Measurements from ENCODE around the gene NIPSNAP3A.

Gene NIPSNAP3A

DNA sequence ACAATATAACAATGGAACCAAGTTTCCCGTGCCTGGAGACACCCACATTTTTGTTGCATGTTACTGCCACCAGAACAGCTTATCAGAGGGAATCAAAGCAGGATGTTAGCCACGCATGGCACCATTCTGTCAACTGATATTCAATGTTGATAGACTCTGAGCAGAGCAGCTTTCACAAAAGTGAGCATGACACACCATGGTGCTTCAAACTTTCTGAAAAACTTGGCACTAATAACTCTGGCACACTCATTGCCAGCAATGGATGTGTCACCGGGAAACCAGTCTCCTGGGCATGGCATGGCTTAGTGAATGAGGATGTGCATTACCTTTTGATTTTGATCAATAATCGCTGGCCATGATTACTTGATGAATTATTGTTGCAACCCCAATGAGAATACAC is 36.1 kb downstream of the NIPSNAP3A start:
- no peak for DNase-seq
- Mint-ChIP-seq H3K36me3 (ENCODE audit: low read depth) (peaks cover 3% of the 10 kb centered on the region), H3K27me3 (no peaks in the 10 kb centered on the region), H3K9me3 (no peaks in the 10 kb centered on the region), H3K4me1 (peaks cover 2% of the 10 kb centered on the region), H3K4me3 (no peak overlapping the region), H3K27ac (no peak overlapping the region)
- no peak for ATAC-seq

DNA sequence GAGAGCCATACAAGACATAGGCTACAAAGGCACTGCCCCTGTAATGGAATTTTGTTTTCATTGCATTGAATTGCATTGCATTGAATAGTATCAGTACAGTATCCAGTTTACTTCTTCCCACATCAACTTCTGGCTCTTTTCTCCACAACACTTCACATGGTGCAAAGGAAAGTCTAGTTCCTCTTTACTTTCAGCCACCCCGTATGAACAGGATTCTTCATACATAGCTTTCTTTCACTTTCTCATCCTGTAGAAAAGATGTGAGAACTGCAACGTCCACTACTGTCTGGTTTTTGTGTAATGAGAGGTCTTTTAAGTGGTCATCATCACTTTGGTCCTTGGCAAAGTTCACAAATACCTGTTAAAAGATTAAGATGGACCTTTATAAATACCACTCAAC is 36.6 kb downstream of the NIPSNAP3A start:
- Mint-ChIP-seq H3K4me3 (no peak overlapping the region), H3K9me3 (no peaks in the 10 kb centered on the region), H3K27me3 (no peaks in the 10 kb centered on the region), H3K36me3 (ENCODE audit: low read depth) (peaks cover 3% of the 10 kb centered on the region), H3K27ac (no peak overlapping the region), H3K4me1 (peaks cover 2% of the 10 kb centered on the region)
- ATAC-seq (no peak), DNase-seq (no peak)

DNA sequence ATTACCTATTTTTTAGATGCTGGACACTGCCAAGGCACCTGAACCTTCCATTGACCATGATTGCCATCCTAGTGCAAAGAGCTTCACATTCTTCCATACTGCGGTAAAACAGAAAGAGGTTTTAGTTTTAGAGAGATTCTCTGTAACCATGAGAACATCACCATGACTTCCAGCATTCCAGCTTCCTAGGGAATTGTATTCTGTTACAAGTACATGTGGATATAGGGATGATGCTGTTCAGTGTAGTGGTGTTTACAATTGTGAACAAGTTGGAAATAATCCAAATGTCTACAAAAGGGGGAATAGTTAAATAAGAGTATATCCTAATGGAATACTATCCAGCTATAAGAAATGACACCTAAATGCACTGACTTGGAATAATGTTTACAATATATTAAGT is 38.8 kb downstream of the NIPSNAP3A start:
- no peak for ATAC-seq
- Mint-ChIP-seq H3K36me3 (ENCODE audit: low read depth) (peaks cover 3% of the 10 kb centered on the region), H3K4me1 (no peaks in the 10 kb centered on the region), H3K27ac (no peak overlapping the region), H3K27me3 (no peaks in the 10 kb centered on the region), H3K9me3 (no peaks in the 10 kb centered on the region), H3K4me3 (no peak overlapping the region)
- DNase-seq = no peak

DNA sequence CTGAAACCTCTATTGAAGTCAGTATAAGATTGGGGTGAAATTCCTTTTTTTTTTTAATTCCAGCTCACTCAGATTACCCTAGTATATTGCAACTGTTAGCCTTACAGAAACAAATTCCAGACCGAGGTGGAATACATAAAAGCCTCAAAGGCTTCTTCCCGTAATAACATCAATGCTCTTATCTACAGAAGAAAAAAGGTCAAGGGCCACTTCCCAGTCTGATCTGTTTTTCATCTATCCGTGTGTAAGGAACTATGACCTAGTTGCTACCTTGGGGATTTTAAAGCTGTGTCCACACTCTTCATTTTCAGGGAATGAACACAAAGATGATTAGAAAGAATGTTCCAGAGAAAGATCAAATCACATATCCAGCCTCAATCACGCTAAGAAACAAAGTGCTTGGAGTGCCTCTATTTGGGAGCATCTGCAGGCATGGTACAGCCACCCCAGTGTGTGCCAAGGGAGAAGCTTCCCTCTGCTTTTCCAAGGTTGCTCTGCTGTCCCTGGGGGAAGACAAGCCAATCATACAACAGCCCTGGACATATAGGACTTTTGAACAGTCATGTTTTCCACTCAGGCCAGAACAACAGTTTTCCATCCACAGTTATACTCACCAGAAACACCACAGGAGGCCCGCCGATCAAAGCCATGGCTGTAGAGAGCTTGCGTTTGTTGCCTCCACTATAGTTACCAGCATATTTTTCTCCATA is 40.0 kb downstream of the NIPSNAP3A start:
- Mint-ChIP-seq H3K27me3 (no peaks in the 10 kb centered on the region), H3K4me3 (no peak overlapping the region), H3K4me1 (no peaks in the 10 kb centered on the region), H3K9me3 (no peaks in the 10 kb centered on the region), H3K36me3 (ENCODE audit: low read depth) (peaks cover 5% of the 10 kb centered on the region), H3K27ac (no peak overlapping the region)
- DNase-seq (no peak), ATAC-seq (no peak)

DNA sequence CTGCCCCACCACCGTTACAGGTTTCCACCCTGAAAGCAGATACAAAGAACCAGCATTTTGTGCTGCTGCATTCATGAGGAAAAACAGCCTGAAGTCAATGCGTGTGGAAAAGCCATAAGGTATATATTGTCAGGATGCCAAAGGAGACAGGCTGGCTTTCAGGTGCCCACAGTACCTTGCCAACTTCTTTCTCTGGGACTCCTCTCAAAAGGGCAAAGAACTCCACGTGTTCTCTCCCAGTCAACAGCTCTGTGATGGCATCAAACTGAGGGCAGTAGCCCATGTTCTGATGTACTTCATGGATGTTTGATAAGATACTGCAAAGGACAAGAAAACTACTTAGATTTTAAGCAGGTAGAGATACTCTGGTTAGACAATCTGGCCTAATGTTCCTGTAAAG is 40.8 kb downstream of the NIPSNAP3A start:
- Mint-ChIP-seq H3K36me3 (ENCODE audit: low read depth) (peaks cover 6% of the 10 kb centered on the region), H3K27ac (no peak overlapping the region), H3K9me3 (no peaks in the 10 kb centered on the region), H3K27me3 (no peaks in the 10 kb centered on the region), H3K4me3 (no peak overlapping the region), H3K4me1 (no peaks in the 10 kb centered on the region)
- DNase-seq (no peak), ATAC-seq (no peak)

DNA sequence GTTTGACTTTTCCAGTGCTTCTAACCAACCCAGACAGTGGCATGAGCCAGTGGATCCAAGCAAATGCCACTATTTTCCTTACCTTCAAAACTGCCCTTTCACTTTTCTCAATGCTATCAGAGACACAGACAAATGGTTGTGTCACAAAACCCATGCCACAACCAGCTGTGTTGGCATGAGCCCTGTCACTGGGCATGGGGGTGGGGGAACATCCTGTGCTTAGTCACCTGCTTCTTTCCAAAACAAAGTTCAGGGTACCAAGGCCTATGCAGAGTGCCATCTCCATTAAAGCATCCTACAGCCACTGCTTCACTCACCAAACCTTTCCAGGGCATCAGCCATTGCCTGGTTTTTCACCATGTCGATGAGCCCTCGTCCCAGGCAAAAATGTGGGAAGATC is 46.6 kb downstream of the NIPSNAP3A start:
- ATAC-seq = peak; percentile 77
- H3K36me3 Mint-ChIP-seq (ENCODE audit: low read depth) = peaks cover 4% of the 10 kb centered on the region

DNA sequence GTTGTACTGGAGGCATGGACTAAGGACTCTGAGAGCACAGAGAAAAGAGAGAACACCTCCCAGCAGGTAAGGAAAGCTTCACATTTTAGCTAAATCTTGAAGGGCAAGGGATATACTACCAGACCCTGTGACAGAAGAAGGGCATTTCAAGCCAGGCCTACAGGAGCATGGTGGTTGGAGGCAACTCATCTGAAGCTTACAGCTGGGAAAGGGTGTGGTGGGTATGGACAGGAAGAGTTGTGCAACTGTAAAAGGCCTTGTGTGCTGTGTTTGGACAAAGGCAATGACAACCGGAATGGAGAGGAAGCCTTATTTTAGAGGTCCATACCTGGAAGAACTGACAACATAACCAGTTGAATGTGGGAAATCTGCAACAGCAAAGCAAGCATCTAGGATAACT is 47.6 kb downstream of the NIPSNAP3A start:
- Mint-ChIP-seq H3K4me1 (peaks cover 2% of the 10 kb centered on the region), H3K27ac (no peak overlapping the region), H3K4me3 (no peak overlapping the region), H3K36me3 (ENCODE audit: low read depth) (peaks cover 4% of the 10 kb centered on the region), H3K9me3 (no peaks in the 10 kb centered on the region), H3K27me3 (no peaks in the 10 kb centered on the region)
- ATAC-seq (no peak), DNase-seq (no peak)

More for the DNA sequence above, 46.6 kb downstream of the NIPSNAP3A start:
- no peaks in the 10 kb centered on the region for H3K9me3 Mint-ChIP-seq
- no peak overlapping the region for H3K27ac Mint-ChIP-seq
- H3K27me3 Mint-ChIP-seq = no peaks in the 10 kb centered on the region
- peaks cover 2% of the 10 kb centered on the region for H3K4me1 Mint-ChIP-seq
- no peak overlapping the region for H3K4me3 Mint-ChIP-seq
- peak; percentile 8 for DNase-seq

DNA sequence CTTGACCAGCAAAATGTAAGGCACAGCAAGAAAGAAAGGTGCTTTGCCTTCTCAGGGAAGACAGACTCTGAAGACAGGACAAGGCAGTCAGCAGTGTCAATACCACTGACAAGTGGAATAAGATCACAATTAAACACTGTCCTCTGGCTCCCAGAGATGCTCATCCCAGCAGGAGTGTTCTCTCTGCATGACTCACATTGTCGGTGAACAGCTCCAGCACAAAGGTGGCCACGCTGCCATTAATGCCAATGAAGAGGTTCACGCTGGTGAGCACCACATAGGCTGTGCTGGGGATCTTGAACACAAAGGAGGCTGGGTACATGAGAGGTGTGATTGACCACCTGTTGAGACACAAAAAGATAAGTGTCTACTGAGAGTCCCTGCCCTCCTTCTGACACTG is 48.4 kb downstream of the NIPSNAP3A start:
- ATAC-seq = no peak
- H3K4me1 Mint-ChIP-seq = peaks cover 2% of the 10 kb centered on the region
- no peaks in the 10 kb centered on the region for H3K27me3 Mint-ChIP-seq
- peaks cover 4% of the 10 kb centered on the region for H3K36me3 Mint-ChIP-seq (ENCODE audit: low read depth)
- H3K27ac Mint-ChIP-seq = no peak overlapping the region
- H3K4me3 Mint-ChIP-seq = no peak overlapping the region
- H3K9me3 Mint-ChIP-seq = no peaks in the 10 kb centered on the region
- no peak for DNase-seq

DNA sequence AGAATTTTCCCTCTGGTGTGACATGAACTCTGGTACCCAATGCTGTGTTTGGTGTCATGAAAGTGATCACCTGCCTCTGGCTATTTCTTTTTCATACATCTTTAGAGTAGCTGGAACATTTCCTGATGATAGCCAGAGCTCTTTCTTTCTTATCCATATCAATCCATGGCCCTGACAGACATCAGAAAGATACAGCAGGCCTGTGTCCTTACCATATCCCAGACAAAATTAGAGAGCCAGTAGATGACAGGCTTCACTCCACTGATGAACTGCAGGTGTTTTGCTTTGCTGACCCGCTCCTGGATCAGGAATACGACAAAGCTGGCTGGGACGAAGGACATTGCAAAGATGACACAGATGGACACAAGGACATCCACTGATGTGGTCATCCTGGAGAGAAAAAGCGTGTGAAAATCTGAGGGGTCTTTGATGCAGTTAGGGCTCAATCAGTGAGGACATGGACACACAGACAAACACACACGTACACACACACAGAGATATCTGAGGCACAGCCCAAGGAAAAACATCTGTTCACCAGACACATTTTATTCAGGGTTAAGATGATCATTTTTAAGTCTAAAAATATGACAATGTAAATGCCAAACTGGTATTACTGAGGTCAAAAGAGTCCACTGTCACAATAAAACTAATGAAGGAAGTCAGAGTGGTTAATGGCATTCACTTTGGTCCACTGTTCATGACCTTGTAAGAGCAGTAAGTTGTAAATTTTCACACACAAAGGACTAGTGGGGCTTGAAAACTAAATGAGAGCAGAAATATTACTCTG is 50.9 kb downstream of the NIPSNAP3A start:
- ATAC-seq = no peak
- DNase-seq = no peak
- H3K9me3 Mint-ChIP-seq = no peaks in the 10 kb centered on the region
- no peaks in the 10 kb centered on the region for H3K27me3 Mint-ChIP-seq
- H3K4me3 Mint-ChIP-seq = no peak overlapping the region
- H3K36me3 Mint-ChIP-seq (ENCODE audit: low read depth) = no peaks in the 10 kb centered on the region
- no peak overlapping the region for H3K27ac Mint-ChIP-seq
- H3K4me1 Mint-ChIP-seq = peaks cover 2% of the 10 kb centered on the region

DNA sequence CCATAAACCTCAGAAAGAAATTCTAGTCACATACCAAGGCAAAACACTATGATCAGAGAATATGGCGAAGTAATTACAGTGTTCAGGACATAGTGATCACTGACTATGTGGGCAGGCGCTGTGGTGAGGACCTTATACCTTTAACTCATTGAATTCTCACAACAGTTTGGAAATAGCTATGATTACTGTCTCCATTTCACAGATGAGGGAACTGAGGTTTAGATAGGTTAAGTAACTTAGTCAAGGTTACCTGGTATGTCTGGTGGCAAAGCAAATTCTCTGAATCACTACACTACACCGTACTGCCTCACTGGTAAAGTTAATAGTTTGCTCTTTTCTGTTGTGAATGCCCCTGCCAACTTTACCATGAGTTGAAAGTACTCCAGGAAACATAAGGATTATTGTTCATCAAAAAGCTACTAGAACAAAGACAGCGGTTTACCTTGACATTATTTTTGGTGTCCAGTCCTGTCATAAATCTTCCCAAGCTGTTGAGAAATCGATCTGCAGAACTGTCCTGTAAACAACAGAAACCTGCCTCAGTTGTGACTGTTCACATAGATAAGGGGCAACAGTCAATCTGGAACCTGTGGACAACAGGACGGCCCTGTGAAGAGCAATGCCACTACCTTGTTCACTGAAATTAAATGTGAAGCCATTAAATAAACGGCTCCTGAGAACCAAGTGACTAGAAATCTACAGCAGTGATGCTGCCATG is 52.7 kb downstream of the NIPSNAP3A start:
- Mint-ChIP-seq H3K9me3 (no peaks in the 10 kb centered on the region), H3K27ac (no peak overlapping the region), H3K4me3 (no peak overlapping the region), H3K4me1 (no peaks in the 10 kb centered on the region), H3K36me3 (ENCODE audit: low read depth) (no peaks in the 10 kb centered on the region), H3K27me3 (no peaks in the 10 kb centered on the region)
- DNase-seq (no peak), ATAC-seq (no peak)

DNA sequence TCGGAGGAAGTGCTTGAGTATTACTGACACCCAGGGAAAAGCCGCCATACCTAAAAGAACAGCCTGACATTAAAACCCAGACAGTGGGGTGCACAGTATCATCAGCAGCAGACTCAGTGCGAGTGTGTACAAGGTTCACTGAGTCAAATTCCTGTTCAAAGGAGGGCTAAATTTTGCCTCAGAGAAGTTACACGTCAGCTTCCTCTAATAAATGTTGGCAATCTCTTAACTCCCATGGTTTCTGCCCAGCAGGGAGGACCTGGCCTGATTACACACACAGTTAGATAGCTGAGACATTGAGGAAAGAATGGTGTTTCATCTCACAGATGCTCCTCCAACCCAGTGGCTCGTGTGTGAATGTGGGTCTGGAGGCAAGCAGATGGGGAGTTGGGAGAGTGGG is 54.6 kb downstream of the NIPSNAP3A start:
- DNase-seq (no peak), ATAC-seq (no peak)
- no peak overlapping the region for H3K27ac Mint-ChIP-seq
- no peaks in the 10 kb centered on the region for H3K4me1 Mint-ChIP-seq
- no peaks in the 10 kb centered on the region for H3K27me3 Mint-ChIP-seq
- H3K36me3 Mint-ChIP-seq (ENCODE audit: low read depth) = no peaks in the 10 kb centered on the region
- no peaks in the 10 kb centered on the region for H3K9me3 Mint-ChIP-seq
- H3K4me3 Mint-ChIP-seq = no peak overlapping the region

DNA sequence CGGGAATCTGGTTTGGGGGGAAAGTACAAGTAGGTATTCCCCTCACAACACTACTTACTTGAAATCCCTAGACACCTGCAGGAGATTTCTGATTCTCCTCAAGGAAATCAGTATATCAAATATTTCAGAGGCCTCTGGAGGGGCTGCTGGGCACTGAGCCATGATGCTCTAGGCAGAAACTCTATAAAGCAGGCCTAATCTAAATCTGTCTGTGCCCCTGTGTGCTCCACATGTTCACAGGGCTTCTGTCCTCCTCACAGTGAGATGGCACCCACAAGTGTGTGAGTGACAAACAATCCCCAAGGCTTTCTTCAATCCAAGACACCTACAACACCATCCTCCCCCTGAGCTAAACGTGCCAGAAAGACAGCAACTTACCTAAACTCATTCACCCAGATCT is 55.4 kb downstream of the NIPSNAP3A start:
- Mint-ChIP-seq H3K36me3 (ENCODE audit: low read depth) (no peaks in the 10 kb centered on the region), H3K4me1 (no peaks in the 10 kb centered on the region), H3K9me3 (no peaks in the 10 kb centered on the region), H3K27ac (no peak overlapping the region), H3K27me3 (no peaks in the 10 kb centered on the region), H3K4me3 (no peak overlapping the region)
- DNase-seq = no peak
- ATAC-seq = no peak

DNA sequence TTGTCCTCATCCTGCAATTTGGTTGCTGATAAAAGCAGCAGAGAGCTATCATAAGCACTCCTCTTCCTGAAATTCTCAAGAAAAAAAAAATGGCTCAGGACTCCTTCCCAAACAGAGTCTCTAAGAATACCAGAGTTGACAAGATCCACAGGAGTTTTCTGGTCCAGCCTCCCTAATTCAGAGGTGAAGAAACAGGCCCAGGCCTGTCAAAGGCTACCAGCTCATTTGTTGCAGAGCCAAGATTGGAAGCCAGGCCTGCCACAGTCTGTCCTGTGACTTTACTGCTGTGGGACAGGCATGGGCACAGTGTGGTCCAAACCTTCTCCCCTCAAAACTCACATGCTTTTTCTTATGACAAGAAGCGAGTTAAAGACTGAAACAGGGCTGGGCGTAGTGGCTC is 58.0 kb downstream of the NIPSNAP3A start:
- ATAC-seq = no peak
- no peaks in the 10 kb centered on the region for H3K36me3 Mint-ChIP-seq (ENCODE audit: low read depth)
- no peak for DNase-seq
- H3K27me3 Mint-ChIP-seq = no peaks in the 10 kb centered on the region
- no peaks in the 10 kb centered on the region for H3K9me3 Mint-ChIP-seq
- no peak overlapping the region for H3K4me3 Mint-ChIP-seq
- H3K27ac Mint-ChIP-seq = no peak overlapping the region
- no peaks in the 10 kb centered on the region for H3K4me1 Mint-ChIP-seq

DNA sequence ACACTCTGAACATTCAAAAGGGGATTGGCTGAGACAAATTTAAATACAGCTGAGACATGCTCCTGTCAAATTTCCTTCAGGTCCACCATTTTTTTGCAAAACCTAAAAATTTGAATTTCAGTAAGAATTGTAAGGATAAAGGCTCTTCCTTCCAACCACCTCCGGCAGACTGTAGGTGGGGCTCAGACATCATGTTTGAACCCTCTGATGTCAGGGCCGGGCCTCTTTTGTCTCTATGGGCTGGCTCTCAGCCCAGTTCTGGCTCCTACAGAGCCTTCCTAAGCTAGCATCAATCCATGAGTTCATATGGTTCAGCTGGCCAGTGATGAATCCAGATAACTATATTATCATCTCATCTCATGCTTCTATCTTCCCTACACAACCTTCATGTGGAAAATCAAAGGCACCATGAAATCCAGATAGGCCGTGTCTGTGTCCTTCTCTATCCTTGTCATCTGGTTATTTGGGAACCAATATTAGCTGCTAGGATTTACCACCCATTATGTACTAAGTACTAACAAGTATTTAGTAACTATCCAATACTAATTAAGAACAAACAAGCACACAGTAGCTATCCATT is 60.6 kb downstream of the NIPSNAP3A start:
- H3K27ac Mint-ChIP-seq = no peak overlapping the region
- no peaks in the 10 kb centered on the region for H3K9me3 Mint-ChIP-seq
- ATAC-seq (no peak), DNase-seq (no peak)
- no peaks in the 10 kb centered on the region for H3K27me3 Mint-ChIP-seq
- H3K4me1 Mint-ChIP-seq = no peaks in the 10 kb centered on the region
- H3K36me3 Mint-ChIP-seq (ENCODE audit: low read depth) = peaks cover 2% of the 10 kb centered on the region
- H3K4me3 Mint-ChIP-seq = no peak overlapping the region
